NCI-H2196 (cell line): Measurements from ENCODE around the gene BMP4.

Source experiments
- DNase-seq: peaks from one replicate; lab custom pipeline; 2025; ENCODE audit not compliant: unreplicated experiment; lab: John Stamatoyannopoulos, UW

BMP4 gene

GRCh38 chr14:53946404-53947093 is 10.1 kb downstream of the BMP4 start:
- DNase-seq = no peak

DNA sequence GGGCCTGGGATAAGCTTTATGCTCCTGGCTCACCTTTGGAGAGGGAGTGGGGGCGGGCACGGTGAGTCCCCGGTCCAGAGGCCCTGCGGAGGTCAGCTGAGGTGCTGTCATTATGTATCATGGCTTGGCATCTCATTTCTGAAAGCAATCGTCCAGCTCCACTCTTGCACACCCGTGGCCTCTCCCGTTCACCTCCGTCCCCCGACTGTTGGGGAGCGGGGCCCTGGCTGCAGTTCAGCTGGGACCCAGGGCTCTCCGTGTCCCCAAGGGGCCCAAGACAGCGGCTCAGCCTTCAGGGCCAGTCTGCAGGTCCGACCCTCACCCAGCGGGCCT is 10.6 kb downstream of the BMP4 start:
- no peak for DNase-seq

- DNase-seq = no peak
Observed at GRCh38 chr14:53943751-53944083, 12.9 kb downstream of the BMP4 start.

GRCh38 chr14:53942970-53943750 is 13.5 kb downstream of the BMP4 start:
- no peak for DNase-seq

DNA sequence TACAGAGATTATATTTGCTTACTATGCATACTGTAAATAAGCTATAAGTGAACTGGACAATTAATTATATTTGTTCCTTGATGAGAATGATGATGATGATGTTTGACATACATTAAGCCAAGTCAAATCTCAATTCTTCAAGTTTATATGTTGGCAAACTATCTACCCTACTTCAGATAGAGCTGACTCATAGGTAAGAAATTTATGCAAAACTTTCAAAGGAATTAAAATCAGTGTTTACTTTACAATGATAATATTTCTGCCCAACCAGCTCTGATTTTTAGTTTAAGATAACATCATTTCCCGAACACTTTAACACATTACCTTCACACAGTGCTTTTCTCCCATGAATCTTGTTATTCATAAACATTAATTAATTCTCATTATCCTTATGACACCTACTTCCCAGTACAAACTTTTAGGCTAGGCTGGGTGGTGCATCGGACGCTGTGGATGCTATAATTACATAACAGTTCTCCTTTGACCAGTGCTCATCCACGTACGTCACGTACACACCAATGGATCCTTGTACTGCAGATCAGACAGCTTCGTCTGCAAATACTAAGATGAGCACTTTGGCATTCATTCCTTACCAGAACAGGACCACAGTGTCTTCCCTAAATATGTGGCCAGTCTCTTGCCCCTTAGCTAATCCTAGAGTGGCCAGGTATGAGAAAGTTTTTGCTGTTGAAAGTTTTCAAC is 18.3 kb downstream of the BMP4 start:
- DNase-seq = no peak

- DNase-seq = no peak
Observed at GRCh38 chr14:53934778-53935414, 21.7 kb downstream of the BMP4 start.

DNA sequence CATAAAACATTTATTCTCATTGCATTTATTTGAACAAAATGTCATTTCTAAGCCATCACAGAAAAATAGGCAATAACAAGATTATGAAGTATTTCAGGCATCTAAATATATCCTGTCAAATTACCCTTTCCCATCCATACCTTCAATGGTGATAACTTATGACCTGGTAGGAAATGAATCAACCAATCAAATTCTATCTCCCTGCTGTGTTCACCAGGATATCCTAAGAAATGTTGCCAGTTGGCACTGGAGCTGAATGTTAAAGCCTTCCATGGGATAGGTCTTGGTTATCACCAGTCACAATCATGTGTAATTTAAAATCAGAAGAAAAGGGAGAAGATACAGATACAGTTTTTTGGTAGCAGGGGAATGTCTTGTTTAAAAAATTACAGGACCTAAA is 23.7 kb downstream of the BMP4 start:
- DNase-seq = no peak

DNA sequence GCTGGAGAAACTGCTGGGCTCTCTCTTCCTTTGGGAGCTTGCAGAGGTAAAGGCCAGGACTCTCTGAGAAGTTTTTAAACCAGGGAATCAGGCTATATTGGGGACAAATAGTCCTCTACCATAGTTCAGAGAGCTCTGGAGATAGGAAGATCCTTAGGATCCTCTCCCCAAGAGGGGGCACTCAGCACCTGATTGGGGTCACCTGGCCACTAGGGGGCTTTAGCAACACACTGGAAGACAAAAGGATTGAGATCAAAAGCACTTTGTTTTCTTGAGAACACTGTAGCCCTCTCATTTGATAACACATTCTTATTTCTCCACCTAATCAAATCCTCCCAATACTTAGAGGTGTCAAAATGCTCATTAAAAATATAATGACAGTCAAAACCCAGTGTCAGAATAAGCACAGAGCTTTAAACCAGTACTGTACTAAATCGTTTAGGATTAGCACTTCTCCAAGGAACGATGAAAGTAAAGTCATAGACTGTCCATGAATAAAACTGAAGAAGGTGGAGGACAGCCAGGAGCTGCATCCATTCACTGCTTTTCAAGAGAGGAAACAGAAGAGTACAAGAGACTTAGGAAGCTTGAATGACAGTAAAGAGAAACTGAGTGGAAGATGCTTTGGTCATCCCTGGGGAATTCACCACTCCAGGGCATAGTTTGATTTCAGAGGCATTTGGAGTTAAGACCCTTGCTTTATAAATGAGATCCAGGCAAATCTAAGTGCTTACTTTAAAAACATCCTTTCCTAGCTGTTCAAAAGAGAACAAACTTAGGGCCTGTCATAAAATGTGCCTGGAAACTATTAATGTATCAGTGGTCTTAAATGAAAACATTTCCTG is 26.5 kb downstream of the BMP4 start:
- DNase-seq = no peak

DNA sequence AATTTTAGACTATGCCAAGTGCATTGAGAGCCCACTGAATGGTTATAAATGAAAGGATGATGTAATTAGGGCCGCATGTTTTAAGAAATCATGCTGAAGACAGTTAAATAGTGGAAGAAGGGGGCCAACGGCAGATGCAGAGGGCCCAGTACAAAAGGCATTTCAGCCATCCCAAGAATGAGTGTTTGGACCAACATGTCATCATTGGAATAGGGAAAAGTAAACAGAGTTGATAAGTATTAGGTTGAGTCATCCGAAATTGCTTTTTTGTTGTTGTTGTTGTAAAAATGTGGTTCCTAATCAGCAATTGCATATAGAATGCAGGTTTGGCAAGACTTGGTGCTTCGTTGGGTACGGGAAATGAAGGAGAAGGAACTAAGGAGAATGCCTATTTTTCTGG is 29.5 kb downstream of the BMP4 start:
- DNase-seq = no peak

DNA sequence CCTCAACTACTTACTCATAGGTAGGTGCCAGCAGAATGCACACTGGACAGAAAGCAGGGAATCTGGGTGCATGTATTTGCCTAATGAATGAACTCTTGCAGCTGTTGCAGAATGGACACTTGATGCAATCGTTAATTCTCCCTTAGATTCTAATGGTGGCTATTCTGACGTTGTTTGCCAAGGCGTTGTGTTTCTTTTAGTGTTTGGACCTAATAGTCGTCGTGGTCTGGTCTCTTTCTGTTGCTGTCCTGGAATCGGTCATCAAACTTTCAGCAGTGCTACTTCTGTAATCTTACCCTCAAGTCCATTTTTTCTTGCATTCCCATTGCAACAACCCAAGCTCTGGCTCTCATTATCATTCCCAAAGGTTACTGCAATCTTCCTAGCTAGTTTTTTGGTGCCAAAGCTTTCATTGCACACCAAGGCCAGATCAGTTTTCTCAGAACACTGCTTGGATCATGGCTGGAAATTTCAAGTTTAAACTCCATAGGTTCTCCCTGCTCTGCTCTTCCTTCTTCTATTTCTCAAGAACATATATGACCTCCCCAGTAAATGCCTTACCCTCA is 31.3 kb downstream of the BMP4 start:
- no peak for DNase-seq

DNA sequence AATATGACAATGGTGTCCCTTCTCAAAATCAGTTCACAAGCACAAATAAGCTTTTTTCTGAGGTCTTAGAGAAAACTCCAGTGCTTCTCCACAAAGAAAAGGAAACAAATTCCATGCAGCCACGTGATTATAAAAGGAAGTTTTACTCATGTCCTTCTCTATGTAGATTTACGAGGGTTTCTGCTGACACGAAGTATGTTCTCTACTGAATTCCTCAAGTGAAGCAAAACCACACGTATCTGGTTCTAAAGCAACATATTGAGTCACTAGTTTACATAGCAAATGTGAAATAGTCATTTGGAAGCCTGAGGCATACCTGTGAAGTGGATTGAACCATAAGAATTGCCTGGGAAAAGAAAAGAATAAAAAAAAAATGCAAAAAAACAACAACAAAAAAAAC is 31.9 kb downstream of the BMP4 start:
- no peak for DNase-seq

DNA sequence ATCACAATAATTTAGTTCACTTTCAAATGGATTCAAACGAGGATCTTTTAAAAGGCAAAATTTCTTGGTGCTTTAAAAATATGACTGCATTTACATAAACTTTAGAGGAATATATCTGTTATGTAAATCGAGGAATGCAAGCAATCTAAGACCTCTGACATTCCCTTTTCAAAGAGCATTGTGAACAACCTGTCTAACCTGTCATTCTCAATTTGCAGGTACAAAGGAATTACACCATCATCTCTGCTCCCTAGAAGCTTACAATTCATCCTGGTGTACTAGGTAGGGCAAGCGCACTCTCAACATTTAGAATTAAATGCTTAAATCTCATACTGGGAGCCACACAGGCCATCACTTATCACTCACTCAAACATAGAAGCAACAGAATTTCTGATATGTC is 35.6 kb downstream of the BMP4 start:
- no peak for DNase-seq

GRCh38 chr14:53916239-53916638 is 40.4 kb downstream of the BMP4 start:
- DNase-seq = no peak

GRCh38 chr14:53915364-53916014 is 41.1 kb downstream of the BMP4 start:
- DNase-seq = no peak

DNA sequence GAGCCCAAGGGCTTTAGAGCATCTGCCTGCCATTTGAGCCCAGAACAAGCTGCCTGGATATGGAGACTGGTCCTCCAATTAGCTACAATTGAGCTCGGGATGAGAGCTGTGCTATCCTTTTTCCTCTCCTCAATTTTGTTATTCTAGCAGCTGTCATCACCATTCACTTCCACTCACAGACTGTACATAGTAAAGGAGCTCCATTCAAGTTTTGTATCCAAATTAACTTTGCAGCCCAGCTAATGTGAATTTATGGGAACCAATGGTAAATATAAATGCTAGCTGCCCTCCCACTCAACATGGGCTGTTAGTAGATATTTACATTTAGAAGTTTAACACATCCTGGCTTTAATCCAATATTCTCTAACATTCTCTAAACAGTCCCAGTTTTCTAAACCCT is 44.6 kb downstream of the BMP4 start:
- no peak for DNase-seq

GRCh38 chr14:53908416-53908815 is 48.2 kb downstream of the BMP4 start:
- no peak for DNase-seq

GRCh38 chr14:53902307-53902706 is 54.3 kb downstream of the BMP4 start:
- DNase-seq = no peak

- no peak for DNase-seq
Observed at GRCh38 chr14:53900499-53900898, 56.1 kb downstream of the BMP4 start.
